Pancreas (tissue), 10 donors: Measurements from ENCODE around the gene OPALIN. TPM values are rescaled to one million over a fixed set of nuclear protein-coding genes. Genes with fewer than 3 reads are reported as not detected.

Experiments used
- ATAC-seq, 4 donors: fragments of 200-7000 bp; cut with Tn5 transposase; one replicate each; pipeline versions ENCODE4 v1.8.0 to v1.9.1; 2020; ENCODE audit warnings: mild to moderate bottlenecking in 4 of 4, moderate library complexity in 4 of 4
- DNase-seq, 6 donors: peaks; one replicate each; pipeline ENCODE4 v3.0.0-alpha.2; 2020
- FAIRE-seq: peaks from 2 replicates; lab custom pipeline; 2012; peaks lifted over from hg19 to GRCh38; lab: Jason Lieb, UNC
- H3K27ac ChIP-seq, 4 donors: fragments of 200-600 bp; sonication (generic); 1 replicate in 3 of 4; 2 replicates in 1 of 4; pipeline versions ENCODE4 v1.5.0 to v1.8.0; 2020
- H3K27me3 ChIP-seq, 4 donors: fragments of 200-600 bp; one replicate each; pipeline ENCODE4 v1.8.0; 2021
- H3K36me3 ChIP-seq, 3 donors: fragments of 200-600 bp; sonication (generic) in 1 of 3; one replicate each; pipeline versions ENCODE4 v1.5.0 to v1.8.0; 2020 to 2021
- H3K4me1 ChIP-seq, 3 donors: fragments of 200-600 bp; one replicate each; pipeline ENCODE4 v1.8.0; 2021
- H3K4me3 ChIP-seq, 4 donors: fragments of 200-600 bp; sonication (generic) in 2 of 4; one replicate each; pipeline versions ENCODE4 v1.5.0 to v1.8.0; 2020 to 2021
- H3K9me3 ChIP-seq, 4 donors: fragments of 200-600 bp; one replicate each; pipeline ENCODE4 v1.8.0; 2021
- CTCF ChIP-seq, 4 donors: fragments of 200-600 bp; sonication (generic) in 3 of 4; IDR thresholded peaks; one replicate each; pipeline versions ENCODE4 v1.5.0 to v1.8.0; 2021; ENCODE audit warnings: antibody characterized with exemption in 4 of 4
- WGBS, 2 donors: extraction: QIAGEN DNeasy Blood & Tissue Kit; methylation state at CpG; one replicate each; pipeline ENCODE4 v1.1.7; 2013; 5-methylcytosine and 5-hydroxymethylcytosine counted together
- intact Hi-C, 3 donors: fragments of 100-400 bp; cut with DNase I; formaldehyde crosslinking; loops; one replicate each; pipeline versions ENCODE4 v1.11.1 to v1.14.2; 2022
- polyA plus RNA-seq, 2 donors: library from polyadenylated mRNA; stranded (reverse); fragments of 200-250 nt; gene quantifications; one replicate each; pipeline ENCODE4 v1.2.3, GENCODE V29; 2013
- total RNA-seq, 6 donors: library from RNA; stranded (reverse); fragmentation: NEBNext Ultra II Directional in 4 of 6; extraction: Animal tissue kit (Norgen Biotek cat#: 25700) in 4 of 6; gene quantifications; one replicate each; pipeline versions ENCODE4 v1.2.1 to v1.2.4, GENCODE V29; 2021 to 2023
- donor health status: healthy with polysubstance abuse.
- donor health status: DM: no; HTN: no; CAD: no; lungs with moderate emphysema.
- donor health status: DM: no; HTN: no; CAD: no.
- donor health status: control.
- donor health status: control.
- donor health status: Bipolar disorder and iron deficiency.
- donor health status: DM: yes; HTN: yes; CAD: no.
- donor health status: DM: no; HTN: no; CAD: no.
- donor health status: DM: no; HTN: no; CAD: no.
- donor health status: DM: yes; HTN: yes; CAD: no.

The OPALIN gene
- total and polyA plus RNA-seq, 8 donors: not detected

GRCh38 chr10:96387161-96387560, 28.4 kb upstream of the OPALIN start:
- Histone ChIP-seq H3K4me3 (no peak overlapping the region), H3K4me1 (peaks cover 11 to 24% (median 19%) of the 10 kb centered on the region in 3 donors), H3K9me3 (no peaks in the 10 kb centered on the region), H3K36me3 (no peaks in the 10 kb centered on the region), H3K27me3 (no peaks in the 10 kb centered on the region), H3K27ac (no peak overlapping the region)
- 84 to 88% methylated on average over 2 of the region's 2 CpGs for WGBS, 2 donors
- FAIRE-seq: no peak
- DNase-seq: no peak
- ATAC-seq: no peak
- intact Hi-C loops: no loop called here
- TF ChIP-seq CTCF (IDR thresholded peaks at IDR 0.05): no peak

DNA sequence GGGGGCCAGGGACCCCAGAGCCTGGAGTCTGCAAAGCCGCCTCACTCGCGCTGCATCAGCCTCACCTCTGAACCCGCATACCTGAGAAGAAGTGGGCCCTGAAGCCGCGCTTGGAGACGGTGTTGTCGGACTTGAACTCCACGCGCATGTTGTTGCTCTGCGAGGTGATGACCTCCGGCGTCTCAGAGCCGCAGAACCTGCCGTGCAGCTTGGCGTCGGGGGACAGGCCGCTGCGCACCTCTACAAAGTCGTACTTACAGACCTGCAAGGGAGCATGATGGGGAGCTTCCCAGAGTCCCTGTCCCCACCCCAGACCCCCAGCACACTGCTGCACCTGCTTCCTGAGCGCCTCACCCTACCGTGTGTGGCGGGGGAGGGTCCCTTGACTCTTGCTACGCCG, 25.7 kb upstream of the OPALIN start:
- TF ChIP-seq CTCF (IDR thresholded peaks at IDR 0.05): no peak
- intact Hi-C loops: no loop called here
- Histone ChIP-seq H3K27me3 (no peaks in the 10 kb centered on the region), H3K4me3 (no peak overlapping the region), H3K27ac (no peak overlapping the region), H3K36me3 (no peaks in the 10 kb centered on the region), H3K9me3 (no peaks in the 10 kb centered on the region), H3K4me1 (peaks cover 3 to 6% (median 4%) of the 10 kb centered on the region in 3 donors)
- no peak for FAIRE-seq
- 73 to 79% methylated on average over 25 of the region's 25 CpGs for WGBS, 2 donors
- no peak for ATAC-seq
- no peak for DNase-seq

DNA sequence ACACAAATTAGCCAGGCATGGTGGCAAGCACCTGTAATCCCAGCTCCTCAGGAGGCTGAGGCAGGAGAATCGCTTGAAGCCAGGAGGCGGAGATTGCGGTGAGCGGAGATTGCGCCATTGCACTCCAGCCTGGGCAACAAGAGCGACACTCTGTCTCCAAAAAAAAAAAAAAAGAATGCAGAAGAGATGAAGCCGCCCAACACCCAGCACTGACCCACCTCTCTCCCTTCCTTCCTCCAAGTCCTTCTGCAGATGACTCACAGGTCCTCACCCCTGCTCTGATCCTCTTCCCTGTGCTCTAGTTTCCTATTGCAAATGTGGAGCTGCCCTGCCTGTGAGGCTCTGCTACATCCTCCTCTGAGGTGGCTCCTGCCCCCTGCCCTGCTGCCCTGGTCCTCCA, 22.0 kb upstream of the OPALIN start:
- TF ChIP-seq CTCF (IDR thresholded peaks at IDR 0.05): no peak
- no peaks in the 10 kb centered on the region for H3K36me3 ChIP-seq
- intact Hi-C loops: no loop called here
- no peaks in the 10 kb centered on the region for H3K9me3 ChIP-seq
- H3K4me3 ChIP-seq: no peak overlapping the region
- no peaks in the 10 kb centered on the region for H3K27me3 ChIP-seq
- no peak overlapping the region for H3K27ac ChIP-seq
- 96 to 100% methylated on average over 4 to 7 of the region's 7 CpGs for WGBS, 2 donors
- H3K4me1 ChIP-seq: no peaks in the 10 kb centered on the region
- ATAC-seq: peak in 2 of 4 donors; percentile 52 to 63
- DNase-seq: no peak
- no peak for FAIRE-seq

DNA sequence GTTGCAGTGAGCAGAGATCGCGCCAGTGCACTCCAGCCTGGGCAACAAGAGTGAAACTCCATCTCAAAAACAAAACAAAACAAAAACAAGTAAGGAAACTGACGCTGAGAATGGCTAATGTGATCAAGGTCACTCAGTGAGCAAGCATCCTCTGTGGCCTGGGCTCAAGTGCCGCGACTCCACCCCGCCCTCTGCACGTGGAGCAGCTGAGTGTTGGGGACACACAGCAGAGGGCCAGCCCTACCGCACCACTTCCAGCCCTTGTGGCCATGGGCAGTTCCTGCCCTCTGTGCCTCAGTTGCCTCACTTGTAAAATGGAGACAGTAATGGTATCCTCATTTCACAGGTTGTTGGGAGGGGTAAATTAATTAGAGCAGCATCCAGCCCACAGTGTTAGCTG, 21.0 kb upstream of the OPALIN start:
- no peaks in the 10 kb centered on the region for H3K4me1 ChIP-seq
- FAIRE-seq (no peak), DNase-seq (no peak), ATAC-seq (no peak)
- H3K4me3 ChIP-seq: no peak overlapping the region
- no peaks in the 10 kb centered on the region for H3K27me3 ChIP-seq
- intact Hi-C loops: no loop called here
- H3K27ac ChIP-seq: no peak overlapping the region
- TF ChIP-seq CTCF (IDR thresholded peaks at IDR 0.05): no peak
- 73 to 78% methylated on average over 8 of the region's 8 CpGs for WGBS, 2 donors
- H3K36me3 ChIP-seq: no peaks in the 10 kb centered on the region
- no peaks in the 10 kb centered on the region for H3K9me3 ChIP-seq

DNA sequence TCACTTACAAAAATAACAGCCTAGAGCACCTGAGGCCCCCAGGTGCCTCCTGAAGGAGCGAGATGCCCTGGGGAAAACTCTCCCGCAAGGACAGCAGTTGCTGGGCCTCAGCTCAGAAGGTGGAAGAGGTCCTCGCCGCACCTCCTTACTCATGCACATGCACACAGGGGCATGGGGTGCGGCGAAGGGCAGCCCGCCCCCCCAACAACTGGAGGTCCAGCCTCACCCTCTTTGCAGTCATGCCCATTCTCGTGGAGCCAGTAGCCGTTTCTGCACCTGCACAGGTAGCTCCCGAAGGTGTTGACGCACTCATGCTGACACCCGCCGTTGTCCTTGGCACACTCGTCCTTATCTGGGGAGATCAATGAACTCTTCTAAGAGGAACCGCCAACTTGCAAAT, 19.9 kb upstream of the OPALIN start:
- TF ChIP-seq CTCF (IDR thresholded peaks at IDR 0.05): no peak
- intact Hi-C loops: no loop called here
- 45 to 48% methylated on average over 15 of the region's 15 CpGs for WGBS, 2 donors
- ATAC-seq (no peak), FAIRE-seq (no peak), DNase-seq (no peak)
- no peaks in the 10 kb centered on the region for H3K4me1 ChIP-seq
- H3K27me3 ChIP-seq: no peaks in the 10 kb centered on the region
- no peaks in the 10 kb centered on the region for H3K9me3 ChIP-seq
- H3K36me3 ChIP-seq: no peaks in the 10 kb centered on the region
- H3K4me3 ChIP-seq: no peak overlapping the region
- H3K27ac ChIP-seq: no peak overlapping the region
